B cell (primary cell): ENCODE results near the gene ZDHHC24. TPM values are rescaled to one million over a fixed set of nuclear protein-coding genes. Genes with fewer than 3 reads are reported as not detected.

Experiments used
- ATAC-seq: fragments of 200-7000 bp; cut with Tn5 transposase; one replicate; pipeline ENCODE4 v1.10.0; 2021; ENCODE audit warnings: low read depth, mild to moderate bottlenecking, moderate number of reproducible peaks, moderate library complexity
- CTCF ChIA-PET: fragments of 350-600 bp; sonication (Branson Sonifier 250); formaldehyde crosslinking; loops from one replicate; lab custom pipeline; 2021; ENCODE audit warnings: antibody characterized with exemption, inconsistent platforms; lab: Charles Lee
- POLR2A ChIA-PET: fragments of 350-600 bp; sonication (Branson Sonifier 250); formaldehyde crosslinking; loops from one replicate; lab custom pipeline; 2021; ENCODE audit warnings: antibody characterized with exemption; lab: Charles Lee
- DNase-seq: peaks from one replicate; pipeline ENCODE4 v3.0.0; 2013
- H2AFZ ChIP-seq: 2 replicates; pipeline ENCODE4 v1.6.1; 2012; ENCODE audit warnings: mild to moderate bottlenecking, low read depth, low read length; ENCODE audit not compliant: insufficient read depth, poor library complexity, severe bottlenecking
- H3K27ac ChIP-seq, 2 donors: 1 replicate in 1 of 2; 2 replicates in 1 of 2; pipeline ENCODE4 v1.5.1; 2012 to 2013; ENCODE audit warnings: low read length in 2 of 2, mild to moderate bottlenecking in 2 of 2, moderate library complexity in 1 of 2
- H3K27me3 ChIP-seq, 4 experiments: fragments of 200-600 bp in 1 of 4; sonication (generic) in 1 of 4; replicated peaks in 1 of 4; 1 replicate in 2 of 4; 2 replicates in 2 of 4; pipeline versions ENCODE4 v1.6.1 to v1.7.0; 2013 to 2016; ENCODE audit warnings: low read length in 3 of 4, mild to moderate bottlenecking in 2 of 4, mixed read lengths in 1 of 4, moderate library complexity in 1 of 4; ENCODE audit not compliant: insufficient read depth in 4 of 4, control insufficient read depth in 3 of 4; ENCODE audit errors: control extremely low read depth in 1 of 4
- H3K36me3 ChIP-seq, 2 experiments: replicated peaks in 1 of 2; 1 replicate in 1 of 2; 2 replicates in 1 of 2; pipeline versions ENCODE4 v1.6.1 to v1.7.1; 2013; ENCODE audit warnings: low read length in 1 of 2; ENCODE audit not compliant: insufficient read depth in 2 of 2, control insufficient read depth in 1 of 2; ENCODE audit errors: control extremely low read depth in 1 of 2, extremely low read depth in 1 of 2
- H3K4me1 ChIP-seq, 2 donors: fragments of 200-600 bp in 1 of 2; sonication (generic) in 1 of 2; 1 replicate in 1 of 2; 2 replicates in 1 of 2; pipeline versions ENCODE4 v1.5.1 to v1.6.1; 2013 to 2017; ENCODE audit warnings: low read length in 2 of 2; ENCODE audit not compliant: control insufficient read depth in 2 of 2, insufficient read depth in 2 of 2
- H3K4me2 ChIP-seq: replicated peaks from 2 replicates; pipeline ENCODE3; 2012; ENCODE audit warnings: mild to moderate bottlenecking, low read depth, low read length; ENCODE audit not compliant: poor library complexity, severe bottlenecking
- H3K4me3 ChIP-seq, 5 experiments: fragments of 200-600 bp in 1 of 5; sonication (generic) in 1 of 5; 1 replicate in 3 of 5; 2 replicates in 2 of 5; pipeline versions ENCODE4 v1.5.1 to v1.7.0; 2011 to 2016; ENCODE audit warnings: low read length in 4 of 5, mild to moderate bottlenecking in 4 of 5, low read depth in 2 of 5, control low read depth in 1 of 5, moderate library complexity in 1 of 5; ENCODE audit not compliant: insufficient read depth in 1 of 5; ENCODE audit errors: control extremely low read depth in 1 of 5, extremely low read depth in 1 of 5
- H3K79me2 ChIP-seq: fragments of 200-600 bp; sonication (generic); one replicate; pipeline ENCODE4 v1.6.0; 2016; ENCODE audit warnings: low read length; ENCODE audit not compliant: control insufficient read depth, insufficient read depth
- H3K9ac ChIP-seq: fragments of 200-600 bp; sonication (generic); 2 replicates; pipeline ENCODE4 v1.6.1; 2017; ENCODE audit warnings: mild to moderate bottlenecking, low read length, moderate library complexity
- H3K9me3 ChIP-seq, 3 donors: one replicate each; pipeline versions ENCODE4 v1.6.1 to v1.7.1; 2013; ENCODE audit warnings: low read length in 2 of 3; ENCODE audit not compliant: control insufficient read depth in 2 of 3, insufficient read depth in 1 of 3; ENCODE audit errors: control extremely low read depth in 1 of 3
- H4K20me1 ChIP-seq: 2 replicates; pipeline ENCODE4 v1.6.0; 2012; ENCODE audit warnings: mild to moderate bottlenecking, low read length; ENCODE audit not compliant: insufficient read depth, control insufficient read depth, poor library complexity, severe bottlenecking
- H3K27ac Mint-ChIP-seq: one replicate; pipeline ENCODE4 v1.8.0; 2021; ENCODE audit warnings: mixed read lengths
- H3K27me3 Mint-ChIP-seq: one replicate; pipeline ENCODE4 v1.8.0; 2021; ENCODE audit warnings: mixed read lengths
- H3K4me1 Mint-ChIP-seq: one replicate; pipeline ENCODE4 v1.8.0; 2021; ENCODE audit warnings: mixed read lengths
- H3K4me3 Mint-ChIP-seq: one replicate; pipeline ENCODE4 v1.8.0; 2021; ENCODE audit warnings: mixed read lengths
- H3K9me3 Mint-ChIP-seq: one replicate; pipeline ENCODE4 v1.8.0; 2022; ENCODE audit warnings: mixed read lengths; ENCODE audit not compliant: insufficient read depth
- CTCF ChIP-seq: fragments of 200-600 bp; IDR thresholded peaks from one replicate; pipeline ENCODE4 v1.8.0; 2022; ENCODE audit warnings: antibody characterized with exemption, mild to moderate bottlenecking
- EZH2 ChIP-seq: IDR thresholded peaks from 2 replicates; pipeline ENCODE4 v1.6.1; 2012; ENCODE audit warnings: borderline replicate concordance, low read depth, mild to moderate bottlenecking, moderate library complexity, low read length; ENCODE audit not compliant: insufficient read depth, poor library complexity, severe bottlenecking
- WGBS: methylation state at CpG from one replicate; pipeline ENCODE4 v1.1.5; 2013; ENCODE audit warnings: missing lambda C conversion rate; ENCODE audit not compliant: insufficient coverage; 5-methylcytosine and 5-hydroxymethylcytosine counted together
- intact Hi-C: fragments of 100-400 bp; cut with micrococcal nuclease; formaldehyde crosslinking; loops from one replicate; pipeline ENCODE4 v1.10.0; 2022
- polyA plus RNA-seq: library from polyadenylated mRNA; depleted of rRNA; stranded (reverse); fragments of >200 nt; gene quantifications from 2 replicates; pipeline ENCODE4 v1.2.3, GENCODE V29; 2012
- total RNA-seq, 2 donors: library from RNA; stranded (reverse); fragments of 120-200 nt in 1 of 2; gene quantifications; 1 replicate in 1 of 2; 2 replicates in 1 of 2; pipeline versions ENCODE4 v1.2.3 to v1.2.4, GENCODE V29; 2013 to 2022

ZDHHC24 gene
- total and polyA plus RNA-seq, 2 donors (not counting 1 experiment from before 2014, with no cell fraction given) = 29.7 to 32.6 TPM

GRCh38 chr11:66509131-66509561, 36.7 kb downstream of the ZDHHC24 start:
- H3K4me3 Mint-ChIP-seq = no peak overlapping the region
- CTCF ChIA-PET = interaction anchor here (0.6 to 2.1 kb wide), 3 partner anchors 29 to 169 kb away, joined by 3 to 15 read pairs (median 3); partner anchors contain the start of genes DPP3 and RBM4B

More at GRCh38 chr11:66509131-66509561, 36.7 kb downstream of the ZDHHC24 start:
- H3K9me3 Mint-ChIP-seq = no peaks in the 10 kb centered on the region
- no peaks in the 10 kb centered on the region for H3K9me3 ChIP-seq
- no peaks in the 10 kb centered on the region for H4K20me1 ChIP-seq
- H3K4me1 Mint-ChIP-seq = peaks cover 16% of the 10 kb centered on the region
- intact Hi-C loops = no loop called here
- H3K36me3 ChIP-seq = peaks cover 3 to 11% of the 10 kb centered on the region in 2 experiments
- H3K4me3 ChIP-seq = no peak overlapping the region
- H3K27ac ChIP-seq = no peak overlapping the region
- ATAC-seq = no peak
- no peaks in the 10 kb centered on the region for H3K27me3 ChIP-seq
- no peak overlapping the region for H3K9ac ChIP-seq
- POLR2A ChIA-PET = interaction anchor here (0.7 kb wide), 2 partner anchors 20 to 460 kb away, joined by 5 to 6 read pairs; no protein-coding TSS in a partner anchor
- no peak overlapping the region for H3K4me2 ChIP-seq
- no peak for DNase-seq
- no peak overlapping the region for H2AFZ ChIP-seq
- H3K79me2 ChIP-seq = peaks cover 8% of the 10 kb centered on the region
- no peak for TF ChIP-seq CTCF
- no peak for TF ChIP-seq EZH2
- H3K27me3 Mint-ChIP-seq = no peaks in the 10 kb centered on the region
- H3K4me1 ChIP-seq = peaks cover 11 to 14% of the 10 kb centered on the region in 2 donors
- H3K27ac Mint-ChIP-seq = no peak overlapping the region
- 97% methylated on average over 6 of the region's 7 CpGs for WGBS
